Right atrium auricular region (tissue), 2 donors: ENCODE data around the gene PLEKHA3. TPM values are rescaled to one million over a fixed set of nuclear protein-coding genes. Genes with fewer than 3 reads are reported as not detected.

Source experiments
- DNase-seq: peaks from one replicate; pipeline ENCODE4 v3.0.0-alpha.2; 2019; ENCODE audit warnings: low spot score
- H3K27ac ChIP-seq, 2 donors: fragments of 200-600 bp; sonication (generic); 1 replicate in 1 of 2; 2 replicates in 1 of 2; pipeline ENCODE4 v1.5.1; 2016 to 2019
- H3K27me3 ChIP-seq, 2 donors: fragments of 200-600 bp; sonication (generic); one replicate each; pipeline versions ENCODE4 v1.5.1 to v1.6.0; 2017 to 2019
- H3K36me3 ChIP-seq: fragments of 200-600 bp; sonication (generic); one replicate; pipeline ENCODE4 v1.5.1; 2016
- H3K4me1 ChIP-seq, 2 donors: fragments of 200-600 bp; sonication (generic); one replicate each; pipeline versions ENCODE4 v1.5.1 to v1.6.0; 2017 to 2019
- H3K4me3 ChIP-seq, 2 donors: fragments of 200-600 bp; sonication (generic); 1 replicate in 1 of 2; 2 replicates in 1 of 2; pipeline ENCODE4 v1.5.1; 2017 to 2019; ENCODE audit warnings: mild to moderate bottlenecking in 1 of 2, moderate library complexity in 1 of 2
- H3K9me3 ChIP-seq, 2 donors: fragments of 200-600 bp; sonication (generic); one replicate each; pipeline ENCODE4 v1.5.1; 2019
- CTCF ChIP-seq, 2 donors: fragments of 200-600 bp; sonication (generic); IDR thresholded peaks; one replicate each; pipeline ENCODE4 v1.5.1; 2019; ENCODE audit warnings: antibody characterized with exemption in 2 of 2
- total RNA-seq, 2 donors: library from RNA; depleted of rRNA; stranded (reverse); fragments of >200 nt; gene quantifications; one replicate each; pipeline ENCODE4 v1.1.0, GENCODE V29; 2016

PLEKHA3 gene
- total RNA-seq, 2 donors from 2014 or later, result 11.1 to 12.1 TPM

- no peak for TF ChIP-seq CTCF (IDR thresholded peaks at IDR 0.05)
- peaks cover 0 to 25% of the 10 kb centered on the region in 2 donors for H3K4me1 ChIP-seq
- H3K27me3 ChIP-seq, result no peaks in the 10 kb centered on the region
- no peak overlapping the region for H3K27ac ChIP-seq
- no peaks in the 10 kb centered on the region for H3K9me3 ChIP-seq
- DNase-seq, result no peak
- no peaks in the 10 kb centered on the region for H3K36me3 ChIP-seq
- H3K4me3 ChIP-seq, result no peak overlapping the region
Observed at GRCh38 chr2:178476477-178476876, 3.8 kb upstream of the PLEKHA3 start.

GRCh38 chr2:178477443-178478129, 2.7 kb upstream of the PLEKHA3 start:
- no peak for TF ChIP-seq CTCF (IDR thresholded peaks at IDR 0.05)
- no peak for DNase-seq
- Histone ChIP-seq H3K27ac (peak overlapping the region; percentile 93 to 95), H3K4me1 (peaks cover 0 to 36% of the 10 kb centered on the region in 2 donors), H3K27me3 (no peaks in the 10 kb centered on the region), H3K36me3 (no peaks in the 10 kb centered on the region), H3K9me3 (no peaks in the 10 kb centered on the region), H3K4me3 (peak overlapping the region; percentile 47 to 62)

- no peak for DNase-seq
- peak overlapping the region; percentile 93 to 95 for H3K27ac ChIP-seq
- H3K36me3 ChIP-seq, result no peaks in the 10 kb centered on the region
- no peaks in the 10 kb centered on the region for H3K27me3 ChIP-seq
- no peak for TF ChIP-seq CTCF (IDR thresholded peaks at IDR 0.05)
- peaks cover 0 to 41% of the 10 kb centered on the region in 2 donors for H3K4me1 ChIP-seq
- peak overlapping the region; percentile 47 to 62 for H3K4me3 ChIP-seq
- H3K9me3 ChIP-seq, result no peaks in the 10 kb centered on the region
Observed at GRCh38 chr2:178478130-178478438, 2.2 kb upstream of the PLEKHA3 start.

GRCh38 chr2:178478439-178479274, 1.6 kb upstream of the PLEKHA3 start, which contains the start of gene FKBP7:
TSS of gene FKBP7 (minus strand) at chr2:178478600. CDS start at chr2:178478499, 101 bp downstream.
- peak within 1 kb of the TSS; percentile 93 to 95 for H3K27ac ChIP-seq
- H3K36me3 ChIP-seq, result no peaks in the 10 kb centered on the region
- peak; percentile 89 for DNase-seq
- TF ChIP-seq CTCF (IDR thresholded peaks at IDR 0.05), result peak; percentile 42 to 83
- H3K27me3 ChIP-seq, result no peaks in the 10 kb centered on the region
- H3K9me3 ChIP-seq, result no peaks in the 10 kb centered on the region
- H3K4me3 ChIP-seq, result peak within 1 kb of the TSS; percentile 47 to 62
- peaks cover 0 to 41% of the 10 kb centered on the region in 2 donors for H3K4me1 ChIP-seq

- Histone ChIP-seq H3K4me1 (peaks cover 0 to 46% of the 10 kb centered on the region in 2 donors), H3K27ac (peak overlapping the region; percentile 93 to 95), H3K36me3 (no peaks in the 10 kb centered on the region), H3K9me3 (no peaks in the 10 kb centered on the region), H3K27me3 (no peaks in the 10 kb centered on the region), H3K4me3 (peak overlapping the region; percentile 47 to 62)
- no peak for TF ChIP-seq CTCF (IDR thresholded peaks at IDR 0.05)
- no peak for DNase-seq
Observed at GRCh38 chr2:178479275-178479616, 1.0 kb upstream of the PLEKHA3 start.
